HG03175 (cell line): Measurements from ENCODE around the gene MAPKAPK3.

Source experiments
- ATAC-seq: cut with Tn5 transposase; IDR thresholded peaks from one replicate; pipeline ENCODE4 v1.9.1; 2021; ENCODE audit warnings: mild to moderate bottlenecking, moderate library complexity; ENCODE audit not compliant: unreplicated experiment

MAPKAPK3 gene

DNA sequence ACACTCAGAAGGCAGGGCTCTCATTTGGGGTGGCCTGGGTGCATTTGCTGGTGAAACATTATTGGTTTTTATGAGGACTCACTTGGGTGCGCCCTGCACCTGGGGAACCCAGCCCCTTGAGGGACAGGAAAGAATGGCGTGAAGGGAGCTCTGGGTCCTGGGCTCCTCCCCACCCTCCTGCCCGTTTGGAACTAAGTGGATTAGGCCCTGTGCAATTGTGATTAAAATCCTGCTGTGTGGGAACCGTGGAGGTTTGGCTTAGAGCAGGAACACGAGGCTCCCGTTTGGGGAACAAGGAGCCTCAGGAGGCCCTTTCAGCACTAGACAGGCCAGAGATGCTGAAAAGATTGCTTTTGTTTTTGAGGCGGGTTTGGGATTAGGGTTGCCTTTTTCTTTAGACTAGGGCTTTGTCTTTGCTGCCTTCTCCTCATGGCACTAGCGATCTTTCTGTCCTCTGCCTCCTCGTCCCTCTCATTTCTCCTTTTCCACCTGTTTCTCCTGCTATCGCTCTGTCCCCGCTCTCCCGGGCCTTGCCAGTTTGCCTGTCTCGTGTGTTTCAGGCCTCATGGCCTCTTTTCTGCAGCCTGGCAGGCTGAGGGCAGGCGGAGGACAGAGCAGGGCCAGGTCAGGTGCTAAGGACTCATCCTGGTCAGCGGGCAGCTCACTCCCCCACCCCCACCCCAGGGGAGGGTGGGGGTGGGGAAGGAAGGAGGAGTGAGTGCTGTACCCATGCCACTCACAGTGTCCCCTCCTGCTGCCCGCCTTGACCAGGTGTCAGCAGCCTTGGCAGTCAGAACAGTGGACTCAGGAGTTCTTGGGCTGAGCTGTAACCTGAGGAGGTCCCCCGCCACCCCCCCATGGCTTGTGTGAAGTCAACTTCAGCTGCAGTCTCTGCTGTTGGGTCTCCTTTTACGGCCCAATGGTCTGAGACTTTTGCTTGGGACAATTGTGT is 8.6 kb downstream of the MAPKAPK3 start:
- ATAC-seq = no peak

DNA sequence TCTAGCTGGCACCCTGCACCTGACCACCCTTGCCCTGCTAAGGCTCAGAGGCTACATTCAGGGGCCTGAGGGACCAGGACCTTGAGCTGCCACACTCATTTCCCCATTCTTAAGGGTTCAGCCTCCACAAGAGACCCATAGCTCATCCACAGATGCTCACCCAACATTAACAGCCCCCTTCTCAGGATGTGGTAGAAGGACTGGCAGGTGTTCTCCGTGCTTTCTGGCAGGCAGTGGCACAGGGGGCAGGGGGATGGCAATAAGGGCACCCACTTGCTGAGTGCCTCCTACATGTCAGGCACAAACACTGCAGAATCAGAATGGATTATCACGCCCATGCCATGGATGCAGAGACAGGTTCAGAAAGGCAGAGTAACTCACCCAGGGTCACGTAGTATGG is 9.4 kb downstream of the MAPKAPK3 start:
- ATAC-seq = no peak

DNA sequence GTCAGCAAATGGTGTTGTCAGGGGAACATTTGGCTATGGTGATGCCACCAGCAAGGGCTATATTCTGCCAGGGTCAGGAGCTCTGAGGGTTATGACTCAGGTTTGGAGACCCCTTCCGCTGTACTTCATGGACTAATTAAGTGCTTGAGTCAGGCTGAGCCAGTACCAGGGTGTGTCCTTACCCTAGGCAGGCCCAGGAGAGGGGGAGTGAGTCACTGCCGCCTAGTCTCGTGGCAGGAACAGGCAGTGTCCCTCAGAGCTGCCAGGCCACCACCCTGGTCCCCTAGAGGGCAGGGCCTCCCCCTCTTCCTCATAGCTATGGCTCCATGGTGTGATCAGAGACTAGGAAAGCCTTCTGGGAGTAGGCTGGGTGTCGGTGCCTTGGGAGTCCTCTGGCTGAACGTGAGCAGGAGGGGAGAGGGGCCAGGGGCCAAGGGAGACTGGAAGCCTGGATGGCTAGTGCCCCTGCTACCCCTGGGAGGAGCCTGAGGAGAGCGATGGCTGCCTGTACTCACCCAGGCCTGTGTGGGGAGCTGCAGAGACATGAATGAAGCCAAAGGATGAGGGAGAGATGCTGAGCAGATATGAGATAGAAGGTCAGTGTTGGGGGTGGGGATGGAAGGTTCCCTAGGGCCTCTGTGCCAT is 10.6 kb downstream of the MAPKAPK3 start:
- ATAC-seq = no peak

DNA sequence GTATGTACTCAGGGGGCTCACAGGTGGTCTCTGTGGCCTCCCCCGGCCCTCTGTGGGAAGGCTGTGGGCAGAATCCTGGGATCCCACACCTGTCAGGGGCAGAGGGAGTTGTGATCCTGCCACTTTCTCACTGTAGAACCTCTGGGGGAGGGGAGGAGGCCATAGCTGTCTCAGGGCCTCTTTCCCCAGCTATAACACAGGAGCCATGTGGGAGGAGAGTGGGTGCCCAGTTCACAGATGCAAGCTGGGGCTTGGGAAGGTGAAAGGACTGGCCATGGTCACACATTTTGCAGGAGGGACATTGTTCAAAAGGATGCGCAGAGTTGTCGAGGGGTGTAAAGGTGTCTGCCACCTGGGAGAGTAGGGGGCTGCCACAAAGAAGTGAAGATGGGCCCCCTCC is 11.7 kb downstream of the MAPKAPK3 start:
- no peak for ATAC-seq

DNA sequence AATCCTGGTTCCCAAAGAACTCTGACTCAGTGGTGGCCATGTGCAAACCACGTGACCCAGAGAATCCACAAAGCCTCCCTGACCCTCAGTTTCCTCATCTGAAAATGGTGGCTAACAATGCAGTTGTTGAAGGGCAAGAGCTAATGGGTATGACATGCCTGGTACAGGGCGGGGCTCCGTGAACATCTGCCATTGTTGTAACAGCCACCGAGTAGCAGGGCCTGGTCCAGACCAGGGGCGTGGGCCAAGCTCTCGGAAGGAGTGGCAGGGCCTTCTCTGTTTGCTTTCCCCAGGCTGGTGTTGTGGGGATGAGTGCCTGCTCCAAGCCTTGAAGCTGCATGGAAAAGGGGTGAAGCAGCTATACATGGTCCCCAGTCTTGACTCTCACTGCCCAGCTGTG is 13.4 kb downstream of the MAPKAPK3 start:
- ATAC-seq = no peak

DNA sequence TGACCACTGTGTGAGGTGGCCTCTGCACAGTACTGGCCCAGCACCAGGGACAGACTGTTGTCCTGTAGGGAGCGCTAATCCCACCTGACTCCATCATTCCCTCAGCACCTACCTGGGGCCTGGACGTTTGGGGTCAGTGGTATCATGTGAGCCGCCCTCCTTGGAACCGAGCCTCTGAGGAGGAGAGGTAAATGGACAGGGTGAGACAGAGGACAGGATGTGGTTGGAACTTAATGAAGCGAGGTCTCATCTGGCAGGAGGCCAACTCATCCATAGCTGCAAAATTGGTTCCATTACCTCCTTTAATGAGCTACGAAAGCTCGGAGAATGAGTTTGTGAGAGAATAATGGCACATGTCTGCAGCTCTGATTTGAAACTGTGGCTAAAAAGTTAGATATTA is 13.9 kb downstream of the MAPKAPK3 start:
- no peak for ATAC-seq

DNA sequence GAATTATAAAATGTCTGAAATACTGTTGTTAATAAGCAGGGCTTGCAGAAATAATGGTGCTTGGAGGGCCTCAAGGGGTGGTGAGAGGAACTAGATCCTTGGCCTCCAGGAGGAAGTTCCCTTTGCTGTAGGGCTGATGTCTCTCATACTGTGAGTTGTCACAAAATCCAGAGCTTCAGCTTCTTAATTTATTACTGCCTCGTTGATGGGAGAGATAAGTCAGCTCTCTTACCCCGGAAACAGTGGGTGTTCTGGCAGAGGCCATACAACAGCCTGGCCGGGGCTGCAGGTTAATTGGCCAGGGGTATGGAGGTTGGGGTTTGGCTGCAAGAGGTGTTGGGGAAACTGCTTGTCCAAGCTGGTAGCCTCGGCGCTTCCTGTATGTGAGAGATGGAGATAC is 15.5 kb downstream of the MAPKAPK3 start:
- no peak for ATAC-seq

DNA sequence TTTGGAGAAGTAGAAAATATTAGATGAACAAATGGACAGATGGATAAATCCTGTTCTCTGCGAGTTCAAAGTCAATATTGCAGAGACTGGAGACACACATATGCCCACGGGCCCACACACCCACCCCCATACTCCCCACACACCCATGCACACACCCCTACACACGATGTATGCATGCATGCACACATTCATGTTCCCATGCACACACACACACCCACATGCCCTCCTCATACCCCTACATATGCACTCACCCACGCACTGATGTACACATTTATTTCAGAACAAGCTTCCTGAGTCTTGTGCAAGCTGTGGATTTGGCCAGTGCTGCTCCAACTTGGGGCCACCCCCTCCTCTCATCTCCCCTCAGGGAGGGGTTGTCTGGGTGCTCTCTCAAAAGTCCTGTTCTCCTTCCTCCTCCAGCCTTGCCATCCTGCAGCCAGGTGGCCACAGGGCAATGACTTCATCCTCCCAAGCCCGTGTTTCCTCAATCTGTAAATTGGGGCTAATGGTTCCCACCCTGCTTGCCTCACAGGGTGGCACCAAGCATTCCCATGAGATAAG is 16.4 kb downstream of the MAPKAPK3 start:
- no peak for ATAC-seq

DNA sequence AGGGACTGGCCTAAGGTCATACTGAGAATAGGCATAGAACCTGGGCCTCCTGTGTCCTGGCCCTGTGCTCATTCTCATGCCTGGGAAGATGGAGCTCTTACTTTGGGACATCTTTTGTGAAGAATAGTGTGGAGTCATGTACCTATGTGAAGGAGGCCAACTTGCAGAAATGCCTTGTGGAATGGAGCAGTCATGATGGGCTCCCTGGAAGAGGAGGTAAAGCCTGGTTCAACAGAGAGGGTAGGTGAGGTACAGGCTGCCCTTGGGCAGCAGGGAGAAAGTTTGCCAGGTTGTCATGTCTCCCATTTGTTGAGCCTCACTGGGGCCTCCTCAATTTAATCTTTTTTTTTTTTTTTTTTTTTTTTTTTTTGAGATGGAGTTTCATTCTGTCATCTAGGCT is 18.1 kb downstream of the MAPKAPK3 start:
- no peak for ATAC-seq

DNA sequence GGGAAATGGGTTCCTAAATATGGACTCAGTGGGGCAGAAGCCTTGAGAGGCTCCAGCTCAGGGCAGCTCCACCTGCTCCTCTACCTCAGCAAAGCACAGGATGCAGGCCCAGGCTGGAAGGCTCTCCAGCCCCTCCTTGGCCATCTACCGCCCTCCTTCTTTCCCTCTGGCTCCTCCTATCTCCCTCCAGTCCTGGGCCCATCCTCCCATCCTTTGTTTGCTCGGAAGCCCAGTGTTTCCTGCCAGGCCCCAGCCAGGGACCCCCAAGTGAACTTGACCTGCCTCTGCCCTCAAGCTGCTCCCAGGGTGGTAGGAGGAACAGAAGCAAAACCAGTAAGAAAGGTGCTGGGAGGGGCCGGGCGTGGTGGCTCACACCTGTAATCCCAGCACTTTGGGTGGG is 20.1 kb downstream of the MAPKAPK3 start:
- ATAC-seq = no peak

DNA sequence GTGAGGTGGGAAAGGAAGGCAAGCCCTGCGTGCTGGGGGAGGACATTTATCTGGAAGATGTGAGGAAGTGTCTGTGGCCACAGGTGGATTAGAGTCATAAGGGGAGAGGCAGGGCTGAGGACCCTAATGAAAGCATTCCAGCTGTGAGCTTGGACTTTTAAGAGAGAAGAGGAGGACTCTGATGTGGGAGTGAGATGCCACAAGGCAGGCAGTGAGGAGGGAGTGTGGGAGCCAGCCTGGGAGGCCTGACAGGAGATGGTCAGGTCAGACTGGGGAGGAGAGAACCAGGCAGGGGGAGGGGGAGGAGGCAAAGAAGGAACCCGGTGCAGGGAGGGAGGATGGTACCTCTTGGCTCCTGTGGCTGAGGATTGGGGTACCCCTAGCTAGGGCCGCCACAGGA is 21.0 kb downstream of the MAPKAPK3 start:
- no peak for ATAC-seq

DNA sequence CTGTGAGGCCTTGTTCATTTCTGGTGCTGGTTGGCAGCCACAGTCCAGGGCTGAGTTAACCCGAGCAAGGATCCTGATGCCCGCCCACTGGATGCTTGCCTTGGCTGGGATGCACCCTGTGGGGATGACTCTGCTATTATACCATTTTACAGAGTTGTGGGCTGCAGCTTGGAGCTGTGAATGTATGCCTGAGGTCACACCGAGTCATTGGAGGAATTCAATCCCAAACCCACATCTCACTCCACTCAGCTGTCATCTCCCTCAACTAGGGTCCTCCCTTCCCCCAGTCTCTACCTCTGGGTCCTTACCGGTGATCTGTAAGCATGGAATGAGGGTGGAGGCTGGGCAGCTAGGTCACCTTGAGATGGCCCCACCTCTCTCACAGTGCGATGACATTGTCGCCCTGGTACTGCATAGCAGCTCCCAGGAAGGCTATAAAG is 22.1 kb downstream of the MAPKAPK3 start:
- ATAC-seq = no peak

DNA sequence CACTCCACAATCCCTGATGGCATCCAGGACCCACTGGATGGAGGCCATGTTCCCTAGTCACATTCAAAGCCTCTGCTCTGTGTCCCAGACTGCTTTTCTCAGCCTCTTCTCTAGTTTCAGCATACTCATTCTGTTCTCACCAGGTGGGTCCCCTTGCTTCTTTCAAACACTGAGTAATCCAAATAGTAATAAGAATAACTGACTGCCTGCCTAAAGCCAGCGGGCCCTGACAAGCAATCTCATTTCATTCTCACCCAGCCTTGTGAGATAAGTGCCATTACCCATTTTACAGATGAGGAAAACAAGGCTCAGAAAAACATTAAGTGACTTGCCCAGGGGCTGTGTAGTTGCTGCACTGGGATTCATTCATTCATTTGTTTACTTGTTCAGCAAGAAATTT is 25.4 kb downstream of the MAPKAPK3 start:
- no peak for ATAC-seq

DNA sequence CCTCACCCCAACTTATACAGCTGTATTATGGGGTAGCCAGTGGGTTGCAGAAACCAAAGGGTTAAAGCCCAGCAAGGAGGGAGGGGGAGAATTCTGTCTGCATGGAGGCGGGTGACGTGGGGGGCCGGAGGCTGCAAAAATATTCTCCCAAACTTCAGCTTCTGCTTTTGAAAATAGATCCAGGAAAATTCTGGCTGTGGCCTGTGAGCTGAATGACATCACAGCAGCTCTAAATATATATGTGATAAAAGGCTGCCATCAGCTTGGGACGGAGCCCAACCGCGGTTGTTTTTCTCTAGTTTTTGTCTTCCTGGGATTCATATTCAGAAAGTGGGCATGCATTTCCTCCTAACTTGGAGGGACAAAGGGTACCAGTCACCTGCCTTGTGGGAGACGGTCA is 27.6 kb downstream of the MAPKAPK3 start:
- ATAC-seq = no peak

DNA sequence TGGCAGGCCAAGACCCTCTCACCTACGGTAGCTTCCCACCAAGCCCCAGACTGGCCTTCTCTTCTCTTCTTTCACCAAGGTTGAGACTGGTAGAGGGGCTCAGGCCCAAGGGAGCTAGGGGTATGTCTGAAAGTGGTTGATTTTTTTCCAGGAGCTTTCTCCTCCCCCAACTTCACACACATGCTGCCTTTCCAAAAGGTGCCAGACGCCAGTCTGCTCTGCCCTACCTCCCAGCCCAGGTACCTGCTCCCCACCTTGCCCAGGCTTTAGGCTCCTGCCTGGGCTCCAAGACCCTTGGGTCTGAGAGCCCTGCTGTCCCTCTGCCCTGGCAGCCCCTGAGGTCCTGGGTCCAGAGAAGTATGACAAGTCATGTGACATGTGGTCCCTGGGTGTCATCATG is 28.4 kb downstream of the MAPKAPK3 start:
- no peak for ATAC-seq

DNA sequence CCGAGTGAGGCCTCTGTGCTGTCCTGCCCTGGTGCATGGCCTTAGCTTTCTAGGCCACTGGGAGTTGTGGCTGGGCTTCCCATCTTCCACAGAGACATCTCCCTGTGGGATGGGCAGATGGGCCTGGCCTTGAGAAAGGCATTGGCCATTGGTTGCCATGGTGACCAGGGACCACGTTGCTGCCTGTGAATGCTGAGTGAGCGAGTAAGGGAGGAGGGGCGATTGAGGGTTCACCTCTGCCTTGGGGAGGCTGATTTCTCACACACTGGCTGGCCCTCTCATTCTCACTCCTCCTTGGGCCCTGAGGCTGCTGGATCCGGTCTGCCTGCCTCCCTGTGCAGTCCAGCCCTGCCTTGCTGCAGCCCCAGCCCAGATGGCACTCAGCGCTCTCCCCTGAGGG is 31.4 kb downstream of the MAPKAPK3 start:
- no peak for ATAC-seq

DNA sequence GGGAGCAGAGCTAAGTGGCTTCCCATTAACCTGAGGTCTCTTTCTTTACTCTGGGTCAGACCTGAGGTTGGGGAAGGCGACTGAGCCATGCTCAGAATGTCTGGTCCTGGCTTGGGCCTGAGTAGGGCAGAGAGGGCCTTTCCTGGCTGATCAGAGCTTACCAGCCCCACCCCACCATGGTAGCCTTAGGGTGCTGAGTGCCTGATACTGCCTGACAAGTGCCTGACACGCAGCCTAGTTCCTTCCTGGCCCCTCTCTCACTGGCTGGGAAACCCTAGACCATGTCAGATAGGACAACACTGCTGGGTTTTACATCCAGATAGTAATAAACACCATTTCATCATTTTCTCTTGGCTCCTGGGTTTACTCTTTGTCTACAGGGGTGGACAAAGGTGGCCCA is 32.0 kb downstream of the MAPKAPK3 start:
- ATAC-seq = no peak

DNA sequence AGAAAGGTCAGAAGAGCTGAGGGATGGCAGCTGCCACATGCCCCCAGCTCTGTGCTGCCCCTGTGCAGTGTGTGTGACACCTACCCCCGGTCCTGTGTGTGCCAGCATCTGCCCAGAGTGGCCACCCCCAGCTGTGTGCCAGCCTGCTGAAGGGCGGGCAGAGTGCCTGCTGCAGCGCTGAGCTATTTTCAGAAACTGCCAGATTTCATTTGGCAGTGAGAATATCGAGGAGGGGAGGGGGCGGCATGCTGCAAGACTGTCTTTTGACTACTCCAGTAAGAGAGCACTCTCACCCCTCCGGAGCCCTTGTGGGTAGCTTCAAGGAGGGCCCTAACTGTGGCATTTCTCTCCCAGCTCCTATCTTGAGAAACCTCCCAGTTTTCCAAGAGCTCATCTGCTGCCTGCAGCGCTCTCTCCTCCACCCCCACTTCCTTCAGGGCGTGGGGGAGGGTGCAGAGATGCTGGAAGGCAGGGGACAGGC is 32.5 kb downstream of the MAPKAPK3 start:
- no peak for ATAC-seq

DNA sequence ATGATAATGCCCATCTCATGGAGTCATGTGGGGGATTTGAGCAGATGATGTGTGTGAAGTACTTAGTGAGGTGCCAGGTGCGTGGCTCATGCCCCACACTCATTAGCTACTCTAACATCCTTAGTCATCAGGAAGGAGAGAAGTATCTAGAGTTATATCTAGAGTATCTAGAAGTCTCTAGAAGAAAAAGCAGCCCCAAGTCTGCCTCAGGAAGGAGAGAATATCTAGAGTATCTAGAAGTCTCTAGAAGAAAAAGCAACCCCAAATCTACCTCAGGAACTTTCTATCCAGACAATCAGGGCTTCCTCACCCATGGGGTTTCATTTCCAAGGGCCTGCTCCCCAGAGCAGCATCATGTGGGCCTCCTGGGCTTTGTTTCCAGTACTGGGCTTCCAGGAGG is 33.1 kb downstream of the MAPKAPK3 start:
- ATAC-seq = no peak

DNA sequence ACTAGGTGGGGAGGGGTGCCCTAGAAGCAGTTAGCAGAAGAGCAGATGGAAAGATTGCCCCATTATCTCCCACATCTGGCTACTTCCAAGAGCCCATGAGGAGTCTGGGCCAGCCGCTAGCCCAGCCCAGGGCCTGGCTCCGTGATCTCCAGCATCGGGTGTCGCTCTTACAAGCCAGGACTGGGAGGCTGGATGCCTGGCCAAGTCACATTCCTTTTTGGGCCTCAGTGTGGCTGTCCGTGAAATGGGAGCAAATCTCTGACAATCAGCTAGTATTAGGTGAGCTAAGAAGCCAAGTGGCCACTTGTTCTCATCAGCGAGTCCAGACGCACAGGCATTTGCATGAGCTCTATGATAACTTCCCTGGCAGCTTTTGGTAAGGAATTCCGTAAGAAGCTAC is 34.5 kb downstream of the MAPKAPK3 start:
- no peak for ATAC-seq

DNA sequence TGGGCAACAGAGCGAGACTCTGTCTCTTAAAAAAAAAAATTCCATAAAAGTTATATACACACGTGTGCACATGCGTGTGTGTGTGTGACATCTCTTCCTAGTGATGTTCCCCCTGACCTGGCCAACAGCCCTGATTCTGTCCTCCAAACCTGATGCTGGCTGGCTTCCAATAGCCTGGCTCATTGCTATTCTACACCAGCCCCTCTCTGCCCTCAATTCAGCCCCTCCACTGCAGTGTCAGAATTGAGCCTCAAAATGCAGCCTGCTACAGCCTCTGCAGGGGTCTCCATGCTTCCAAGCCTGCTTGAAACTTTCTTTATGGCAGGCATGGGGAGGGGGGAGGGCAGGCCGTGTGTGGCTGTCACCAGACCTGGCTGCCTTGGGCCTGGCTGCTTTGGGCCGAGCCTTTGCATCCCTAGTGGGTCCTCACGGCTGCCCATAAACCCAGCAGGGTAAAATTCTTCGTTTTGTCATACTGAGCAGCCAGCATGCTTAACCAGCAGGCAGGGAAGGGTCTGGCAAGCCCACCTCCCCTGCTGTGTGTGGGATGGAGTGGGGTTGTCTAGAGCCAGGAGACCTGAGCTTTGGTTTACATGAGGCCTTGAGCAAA is 35.1 kb downstream of the MAPKAPK3 start:
- no peak for ATAC-seq
